Neural cell (in vitro differentiated cells): ENCODE measurements around the gene PLCB1.

Source experiments
- CTCF ChIP-seq: fragments of 450-650 bp; IDR thresholded peaks from 2 replicates; pipeline ENCODE4 v1.5.1; 2014; ENCODE audit warnings: antibody characterized with exemption, mild to moderate bottlenecking, moderate library complexity; ENCODE audit not compliant: poor library complexity, severe bottlenecking
- EZH2 ChIP-seq: fragments of 200-600, 300-800 bp; shearing (Covaris generic), sonication (generic); IDR thresholded peaks from 2 replicates; pipeline ENCODE4 v1.6.1; 2014; ENCODE audit warnings: antibody characterized with exemption, low read length, borderline replicate concordance, mild to moderate bottlenecking; ENCODE audit not compliant: insufficient read depth, poor library complexity, severe bottlenecking
- MXI1 ChIP-seq: fragments of 450-650 bp; conservative IDR thresholded peaks from 2 replicates; pipeline ENCODE4 v1.6.1; 2014; ENCODE audit warnings: antibody characterized with exemption, mild to moderate bottlenecking; ENCODE audit not compliant: poor library complexity, severe bottlenecking
- POLR2AphosphoS5 ChIP-seq: IDR thresholded peaks from 2 replicates; pipeline ENCODE4 v1.6.1; 2012
- RAD21 ChIP-seq: fragments of 450-650 bp; conservative IDR thresholded peaks from 2 replicates; pipeline ENCODE4 v1.6.1; 2014; ENCODE audit warnings: antibody characterized with exemption, mild to moderate bottlenecking, moderate library complexity
- REST ChIP-seq: IDR thresholded peaks from 2 replicates; pipeline ENCODE4 v1.6.1; 2012; ENCODE audit warnings: borderline replicate concordance
- SMC3 ChIP-seq: fragments of 450-650 bp; conservative IDR thresholded peaks from 2 replicates; pipeline ENCODE4 v1.6.1; 2014; ENCODE audit warnings: antibody characterized with exemption, mild to moderate bottlenecking, moderate library complexity; ENCODE audit not compliant: poor library complexity
- TAF1 ChIP-seq: IDR thresholded peaks from 2 replicates; pipeline ENCODE4 v1.6.1; 2012; ENCODE audit warnings: low read depth

DNA sequence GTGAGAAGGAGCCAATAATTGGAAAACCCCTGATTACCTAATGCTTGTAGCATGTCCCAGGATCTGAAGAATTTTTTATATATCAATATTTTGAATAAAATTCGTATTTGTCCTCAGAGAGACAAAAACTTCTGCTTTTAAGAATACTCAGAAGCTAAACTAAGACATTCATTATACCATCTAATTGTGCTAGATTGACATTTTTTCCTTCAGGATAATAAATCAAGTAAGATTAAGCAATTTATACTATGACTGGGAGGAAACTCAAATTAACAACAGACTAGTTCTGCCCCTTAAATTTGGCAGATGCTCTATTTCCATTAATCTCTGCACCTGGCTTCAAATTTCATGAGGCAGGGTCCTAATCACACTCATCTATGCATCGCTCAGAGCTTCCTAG, 291.4 kb downstream of the PLCB1 start:
- no peak for TF ChIP-seq CTCF
- no peak for TF ChIP-seq SMC3
- no peak for TF ChIP-seq EZH2
- TF ChIP-seq REST = no peak
- TF ChIP-seq POLR2AphosphoS5 = no peak
- TF ChIP-seq MXI1 = no peak
- no peak for TF ChIP-seq RAD21
- no peak for TF ChIP-seq TAF1
